Cardiac muscle cell (in vitro differentiated cells and primary cell): Measurements from ENCODE around the gene P2RY11. TPM values are rescaled to one million over a fixed set of nuclear protein-coding genes. Genes with fewer than 3 reads are reported as not detected.

ENCODE experiments used
- DNase-seq, 2 donors: peaks; one replicate each; pipeline versions ENCODE4 v3.0.0 to v3.0.0-alpha.2; 2010 to 2017; ENCODE audit warnings: low read depth in 1 of 2, low spot score in 1 of 2
- H3K27ac ChIP-seq: fragments of 200-600 bp; sonication (generic); 2 replicates; pipeline ENCODE4 v1.5.1; 2016
- H3K27me3 ChIP-seq: fragments of 200-600 bp; sonication (generic); 2 replicates; pipeline ENCODE4 v1.6.0; 2016; ENCODE audit warnings: control low read depth
- H3K36me3 ChIP-seq: fragments of 200-600 bp; sonication (generic); 2 replicates; pipeline ENCODE4 v1.5.1; 2016; ENCODE audit warnings: control low read depth
- H3K4me1 ChIP-seq: fragments of 200-600 bp; sonication (generic); 2 replicates; pipeline ENCODE4 v1.8.1; 2017; ENCODE audit warnings: low read depth, mild to moderate bottlenecking, mixed run types
- H3K4me3 ChIP-seq: fragments of 200-600 bp; sonication (generic); 2 replicates; pipeline ENCODE4 v1.5.1; 2016; ENCODE audit warnings: mild to moderate bottlenecking
- H3K9me3 ChIP-seq: fragments of 200-600 bp; sonication (generic); 2 replicates; pipeline ENCODE4 v1.5.1; 2017; ENCODE audit warnings: low read depth, mild to moderate bottlenecking, control low read depth
- polyA plus RNA-seq: library from polyadenylated mRNA; unstranded; fragments of >200 nt; fragmentation: Nextera tagmentation; extraction: Ambion mirVana; gene quantifications from 2 replicates; pipeline ENCODE4 v1.2.1, GENCODE V29; 2016
- total RNA-seq: library from RNA; depleted of rRNA; stranded (reverse); fragments of >200 nt; gene quantifications from 2 replicates; pipeline ENCODE4 v1.2.3, GENCODE V29; 2016
- TF ChIP-seq, protein P1 (sequence below): IDR thresholded peaks from 2 replicates; pipeline ENCODE4 v1.5.1; 2012; ENCODE audit warnings: low read depth, mild to moderate bottlenecking, low read length

P2RY11 gene
- total and polyA plus RNA-seq, 2 experiments from 2014 or later = 13.7 to 14.1 TPM

GRCh38 chr19:10116866-10117616 lies 5.5 kb downstream of the P2RY11 start:
- no peaks in the 10 kb centered on the region for H3K9me3 ChIP-seq
- no peak overlapping the region for H3K27ac ChIP-seq
- H3K4me3 ChIP-seq = no peak overlapping the region
- TF ChIP-seq, protein P1, sequence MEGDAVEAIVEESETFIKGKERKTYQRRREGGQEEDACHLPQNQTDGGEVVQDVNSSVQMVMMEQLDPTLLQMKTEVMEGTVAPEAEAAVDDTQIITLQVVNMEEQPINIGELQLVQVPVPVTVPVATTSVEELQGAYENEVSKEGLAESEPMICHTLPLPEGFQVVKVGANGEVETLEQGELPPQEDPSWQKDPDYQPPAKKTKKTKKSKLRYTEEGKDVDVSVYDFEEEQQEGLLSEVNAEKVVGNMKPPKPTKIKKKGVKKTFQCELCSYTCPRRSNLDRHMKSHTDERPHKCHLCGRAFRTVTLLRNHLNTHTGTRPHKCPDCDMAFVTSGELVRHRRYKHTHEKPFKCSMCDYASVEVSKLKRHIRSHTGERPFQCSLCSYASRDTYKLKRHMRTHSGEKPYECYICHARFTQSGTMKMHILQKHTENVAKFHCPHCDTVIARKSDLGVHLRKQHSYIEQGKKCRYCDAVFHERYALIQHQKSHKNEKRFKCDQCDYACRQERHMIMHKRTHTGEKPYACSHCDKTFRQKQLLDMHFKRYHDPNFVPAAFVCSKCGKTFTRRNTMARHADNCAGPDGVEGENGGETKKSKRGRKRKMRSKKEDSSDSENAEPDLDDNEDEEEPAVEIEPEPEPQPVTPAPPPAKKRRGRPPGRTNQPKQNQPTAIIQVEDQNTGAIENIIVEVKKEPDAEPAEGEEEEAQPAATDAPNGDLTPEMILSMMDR = no peak
- peaks cover 6% of the 10 kb centered on the region for H3K4me1 ChIP-seq
- DNase-seq = no peak
- H3K36me3 ChIP-seq = peaks cover 31% of the 10 kb centered on the region
- H3K27me3 ChIP-seq = no peaks in the 10 kb centered on the region

GRCh38 chr19:10118960-10119359 lies 7.5 kb downstream of the P2RY11 start:
- Histone ChIP-seq H3K27me3 (no peaks in the 10 kb centered on the region), H3K36me3 (peaks cover 31% of the 10 kb centered on the region), H3K9me3 (no peaks in the 10 kb centered on the region), H3K27ac (peak overlapping the region; percentile 82), H3K4me3 (peak overlapping the region; percentile 77), H3K4me1 (peaks cover 6% of the 10 kb centered on the region)
- DNase-seq = no peak
- TF ChIP-seq, protein P1 = no peak

DNA sequence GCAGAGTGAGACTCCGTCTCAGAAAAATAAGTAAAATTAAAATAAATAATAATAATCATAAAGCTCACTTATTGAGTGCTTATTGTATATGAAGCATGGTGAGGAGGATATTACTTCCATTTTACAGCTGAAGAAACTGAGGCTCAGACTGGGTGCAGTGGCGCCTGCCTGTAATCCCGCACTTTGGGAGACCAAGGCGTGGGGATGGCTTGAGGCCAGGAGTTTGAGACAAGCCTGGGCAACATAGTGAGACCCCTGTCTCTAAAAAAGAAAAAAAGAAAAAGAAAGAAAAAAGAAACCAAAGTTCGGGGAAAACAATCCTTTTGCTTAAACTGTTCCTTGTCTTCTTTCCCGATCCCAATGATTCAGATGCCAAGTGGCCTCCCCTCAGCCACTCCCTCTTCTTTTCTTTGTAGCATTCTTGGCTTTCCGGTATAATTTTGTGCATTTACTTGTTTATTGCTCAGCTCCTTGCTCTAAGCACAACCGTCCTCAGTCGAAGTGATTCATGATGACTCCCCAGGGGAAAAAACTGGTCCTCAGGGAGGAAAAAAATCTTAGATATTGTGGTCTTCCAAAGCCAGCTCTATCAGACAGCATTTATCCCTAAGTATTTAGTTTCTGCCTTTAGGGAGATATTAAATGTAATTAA lies 9.2 kb downstream of the P2RY11 start:
- Histone ChIP-seq H3K27me3 (no peaks in the 10 kb centered on the region), H3K4me1 (peaks cover 6% of the 10 kb centered on the region), H3K4me3 (no peak overlapping the region), H3K9me3 (no peaks in the 10 kb centered on the region), H3K27ac (no peak overlapping the region), H3K36me3 (peaks cover 25% of the 10 kb centered on the region)
- DNase-seq = peak in 1 of 2 donors; percentile 80
- TF ChIP-seq, protein P1 = no peak

GRCh38 chr19:10122045-10122444 lies 10.6 kb downstream of the P2RY11 start:
- peaks cover 12% of the 10 kb centered on the region for H3K36me3 ChIP-seq
- no peak overlapping the region for H3K27ac ChIP-seq
- peaks cover 6% of the 10 kb centered on the region for H3K4me1 ChIP-seq
- H3K4me3 ChIP-seq = no peak overlapping the region
- TF ChIP-seq, protein P1 = no peak
- no peaks in the 10 kb centered on the region for H3K9me3 ChIP-seq
- DNase-seq = peak in 1 of 2 donors; percentile 54
- no peaks in the 10 kb centered on the region for H3K27me3 ChIP-seq

- H3K36me3 ChIP-seq = no peaks in the 10 kb centered on the region
- TF ChIP-seq, protein P1 = no peak
- DNase-seq = no peak
- H3K27me3 ChIP-seq = no peaks in the 10 kb centered on the region
- H3K9me3 ChIP-seq = no peaks in the 10 kb centered on the region
- H3K4me3 ChIP-seq = no peak overlapping the region
- H3K27ac ChIP-seq = no peak overlapping the region
- H3K4me1 ChIP-seq = no peaks in the 10 kb centered on the region
Measured at GRCh38 chr19:10124429-10124828, 12.9 kb downstream of the P2RY11 start.
